ENCODE measurements around the gene KRTAP10-10.

GRCh38 chr21:44609193-44609592 lies 28.0 kb upstream of the KRTAP10-10 start:
- TF ChIP-seq CTCF (IDR thresholded peaks at IDR 0.05; ENCODE audit: low read depth, low read length, missing input control): no peak
- TF ChIP-seq GABPA (IDR thresholded peaks at IDR 0.05 in 1 of 2, conservative IDR thresholded peaks at IDR 0.05 in 1 of 2): no peak
- TF ChIP-seq REST (IDR thresholded peaks at IDR 0.05): no peak
- no peak for TF ChIP-seq ZBTB33 (IDR thresholded peaks at IDR 0.05)
- TF ChIP-seq YY1 (IDR thresholded peaks at IDR 0.05): no peak
- TF ChIP-seq MAX (IDR thresholded peaks at IDR 0.05): no peak
- no peak for TF ChIP-seq EGR1 (IDR thresholded peaks at IDR 0.05; ENCODE audit: low read depth in 2 of 2)
- TF ChIP-seq TAF1 (conservative IDR thresholded peaks at IDR 0.05): no peak
- TF ChIP-seq SP1 (IDR thresholded peaks at IDR 0.05): no peak
- no peak for TF ChIP-seq ATF3 (IDR thresholded peaks at IDR 0.05)

All from liver (tissue), 3 donors.